ENCODE data around the gene PROSER1.

DNA sequence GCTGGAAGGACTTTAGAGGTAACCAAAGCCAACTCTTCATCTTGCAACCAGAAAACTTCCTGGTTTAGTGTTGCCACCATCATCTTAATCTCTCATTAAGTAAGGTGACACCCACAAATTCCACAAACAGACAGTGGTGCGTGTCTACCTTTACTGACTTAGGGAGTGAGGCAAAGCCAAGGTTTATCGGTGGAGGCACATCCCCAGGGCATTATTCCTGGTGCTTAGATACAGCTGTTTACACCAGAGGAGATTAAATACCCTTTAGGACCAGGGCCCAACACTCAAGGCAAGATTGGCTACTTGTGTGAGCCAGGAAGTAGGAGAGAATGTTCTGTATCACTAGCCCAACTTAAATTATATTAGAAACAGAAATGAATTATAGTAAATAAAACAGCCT lies 56.8 kb downstream of the PROSER1 start:
- TF ChIP-seq CTCF (IDR thresholded peaks at IDR 0.05 in 4 of 5, conservative IDR thresholded peaks at IDR 0.05 in 1 of 5) (no peak), POLR2A (IDR thresholded peaks at IDR 0.05) (no peak)
